HG03520 (cell line): ENCODE data around the gene ITGA4.

Experiments
- ATAC-seq: cut with Tn5 transposase; IDR thresholded peaks from one replicate; pipeline ENCODE4 v1.9.1; 2021; ENCODE audit warnings: mild to moderate bottlenecking, moderate library complexity; ENCODE audit not compliant: unreplicated experiment

The ITGA4 gene

DNA sequence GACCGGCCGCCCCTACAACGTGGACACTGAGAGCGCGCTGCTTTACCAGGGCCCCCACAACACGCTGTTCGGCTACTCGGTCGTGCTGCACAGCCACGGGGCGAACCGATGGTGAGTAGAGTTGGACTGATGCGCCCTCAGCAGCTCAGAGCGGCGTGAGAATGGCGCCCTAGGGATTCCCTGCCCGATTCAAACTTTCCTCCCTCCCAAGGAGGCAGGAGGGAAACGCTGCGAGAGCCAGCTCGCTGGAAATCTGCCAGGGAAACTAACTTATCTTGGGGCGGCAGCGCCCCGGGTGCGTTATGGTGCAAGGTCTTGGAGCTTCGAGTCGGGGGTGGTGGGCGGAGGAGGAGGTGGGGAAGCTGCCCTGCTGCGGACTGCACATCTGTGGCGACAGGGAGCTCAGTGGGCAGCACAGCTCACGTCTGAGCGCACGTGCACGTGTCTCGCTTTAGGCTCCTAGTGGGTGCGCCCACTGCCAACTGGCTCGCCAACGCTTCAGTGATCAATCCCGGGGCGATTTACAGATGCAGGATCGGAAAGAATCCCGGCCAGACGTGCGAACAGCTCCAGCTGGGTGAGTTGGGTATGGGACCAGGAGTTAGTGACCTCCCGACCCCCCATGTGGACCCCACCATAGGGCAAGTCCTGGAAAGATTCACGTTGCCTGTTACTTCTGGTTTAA, 697 bp downstream of the ITGA4 start:
- peak; percentile 21 for ATAC-seq

DNA sequence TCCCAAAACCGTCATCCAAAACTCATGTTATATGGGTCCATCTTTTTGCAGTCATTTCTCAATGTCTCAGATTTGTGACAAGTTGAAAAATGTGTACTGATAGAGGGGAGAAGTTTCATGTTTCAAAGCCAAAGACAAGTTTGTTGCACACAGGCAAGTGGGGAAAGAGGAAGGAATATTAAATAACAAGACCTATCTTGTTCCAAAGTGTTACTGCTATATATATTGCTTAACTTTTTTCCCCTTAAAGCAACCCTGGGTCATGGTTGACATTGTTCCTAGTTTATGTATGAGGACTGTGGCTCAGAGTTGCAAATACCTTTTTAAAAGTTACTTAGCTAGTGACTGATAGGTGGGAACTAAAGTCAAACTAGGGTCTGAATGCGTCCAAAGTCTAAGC, 1.7 kb downstream of the ITGA4 start:
- ATAC-seq: no peak

DNA sequence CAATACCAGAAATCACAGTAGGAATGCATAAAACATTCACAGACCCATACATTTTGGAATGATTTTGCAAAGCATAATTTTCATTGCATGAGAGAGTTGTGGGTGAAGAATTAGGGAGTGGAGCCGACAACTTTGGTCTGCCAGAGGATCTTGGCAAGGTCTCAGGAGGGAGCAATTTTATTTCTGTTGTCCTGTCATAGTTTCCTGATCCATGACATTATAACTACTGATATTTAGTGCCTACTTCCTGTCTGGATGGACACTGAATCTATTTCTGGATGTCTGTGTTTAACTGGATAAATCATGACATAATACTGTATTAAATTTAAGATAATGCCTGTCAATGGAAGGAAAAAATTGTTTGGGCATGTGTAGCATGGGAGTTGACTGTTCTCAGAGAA, 2.4 kb downstream of the ITGA4 start:
- ATAC-seq: no peak

DNA sequence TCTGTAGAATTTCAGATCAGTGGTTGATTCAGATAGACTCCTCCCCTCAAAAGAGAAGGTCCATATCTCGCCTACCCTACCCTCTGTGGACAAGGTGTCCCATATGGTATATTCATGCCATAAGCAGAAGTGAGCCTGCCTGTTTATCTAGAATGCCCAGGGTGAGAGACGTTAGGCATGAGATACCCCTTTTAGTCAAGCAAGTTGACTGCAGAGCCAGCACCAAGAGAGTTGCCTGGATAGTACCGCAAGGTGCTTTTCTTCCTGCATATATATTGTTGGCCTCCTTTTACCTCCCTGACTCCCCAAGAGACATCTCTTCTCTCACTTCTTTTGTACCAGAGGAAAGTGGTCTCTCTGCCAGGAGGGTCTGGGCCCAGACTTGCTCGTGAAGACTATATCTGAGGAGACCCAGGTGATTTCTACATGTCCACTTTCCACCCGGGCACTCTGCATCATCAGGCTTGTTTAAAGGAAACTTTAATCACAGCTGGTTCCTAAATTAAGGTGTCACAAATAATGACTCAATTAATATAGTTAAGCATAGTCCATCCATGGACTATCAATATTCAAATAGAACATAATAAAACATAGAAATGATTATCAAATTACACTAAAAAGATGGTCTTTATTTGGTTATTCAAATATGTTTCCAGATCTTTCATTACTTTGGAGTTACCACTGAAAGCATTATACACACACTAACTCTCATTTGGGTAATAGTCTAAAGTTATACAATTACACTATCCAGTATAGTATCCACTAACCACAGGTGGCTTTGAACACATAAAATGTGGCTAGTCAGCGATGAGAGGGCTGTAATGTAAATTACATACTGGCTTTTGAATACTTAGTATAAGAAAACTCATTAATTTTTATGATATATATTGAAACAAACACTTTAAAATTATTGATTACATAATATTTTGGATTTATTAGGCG, 4.1 kb downstream of the ITGA4 start:
- ATAC-seq: no peak

DNA sequence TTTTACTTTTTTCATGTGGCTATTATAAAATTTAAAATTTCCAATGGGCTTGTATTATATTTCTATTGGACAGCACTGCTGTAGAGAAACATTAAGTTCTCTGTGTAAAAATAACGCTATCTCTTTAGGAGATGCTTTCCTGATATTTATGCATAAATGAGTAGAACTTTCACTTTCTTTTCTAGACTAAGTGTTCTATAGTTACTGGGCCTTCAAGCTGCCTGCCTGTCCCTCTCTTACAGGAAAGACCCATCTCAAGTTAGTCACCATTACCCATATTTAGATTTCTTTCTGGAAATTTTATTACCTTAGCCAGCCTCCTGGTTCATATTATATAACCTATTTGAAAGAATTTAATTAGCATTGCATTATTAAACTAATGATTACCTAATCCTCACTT, 4.8 kb downstream of the ITGA4 start:
- ATAC-seq: no peak

DNA sequence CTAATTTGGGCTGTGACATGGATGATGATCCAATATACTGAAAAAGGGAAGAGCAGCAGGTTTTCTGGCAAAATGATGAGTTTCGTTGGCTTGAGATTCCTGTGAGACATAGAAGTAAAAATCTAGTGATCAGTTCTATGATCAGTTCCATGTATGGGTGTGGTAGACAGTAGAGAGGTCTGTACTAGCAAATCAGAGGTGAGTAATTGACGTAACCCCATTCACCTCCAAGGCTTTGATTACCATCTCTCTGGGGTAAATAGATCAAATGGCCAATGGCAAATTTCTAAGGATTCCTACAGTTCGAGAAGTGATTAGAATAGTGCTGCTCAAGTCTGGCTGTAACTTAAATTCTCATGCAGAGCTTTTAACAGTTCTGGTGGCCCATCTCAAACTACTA, 6.4 kb downstream of the ITGA4 start:
- ATAC-seq: no peak

DNA sequence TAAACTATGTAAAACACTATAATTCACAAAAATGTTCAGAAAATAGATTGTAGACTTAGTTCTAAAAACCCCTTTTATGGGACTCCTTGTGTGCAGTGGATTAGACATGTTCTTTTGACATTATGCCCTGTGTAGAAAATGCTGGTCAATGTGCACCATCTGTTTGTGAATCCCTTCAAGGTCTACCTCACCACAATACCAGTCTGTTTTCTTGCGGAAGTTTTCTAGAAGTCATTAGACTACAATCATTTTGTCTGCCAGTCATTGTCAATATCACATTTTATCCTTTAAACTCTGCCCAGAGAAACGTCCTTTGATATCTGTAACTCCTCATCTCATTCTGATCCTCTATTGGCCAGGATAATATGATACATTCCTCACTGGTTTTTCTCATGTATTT, 7.8 kb downstream of the ITGA4 start:
- no peak for ATAC-seq

DNA sequence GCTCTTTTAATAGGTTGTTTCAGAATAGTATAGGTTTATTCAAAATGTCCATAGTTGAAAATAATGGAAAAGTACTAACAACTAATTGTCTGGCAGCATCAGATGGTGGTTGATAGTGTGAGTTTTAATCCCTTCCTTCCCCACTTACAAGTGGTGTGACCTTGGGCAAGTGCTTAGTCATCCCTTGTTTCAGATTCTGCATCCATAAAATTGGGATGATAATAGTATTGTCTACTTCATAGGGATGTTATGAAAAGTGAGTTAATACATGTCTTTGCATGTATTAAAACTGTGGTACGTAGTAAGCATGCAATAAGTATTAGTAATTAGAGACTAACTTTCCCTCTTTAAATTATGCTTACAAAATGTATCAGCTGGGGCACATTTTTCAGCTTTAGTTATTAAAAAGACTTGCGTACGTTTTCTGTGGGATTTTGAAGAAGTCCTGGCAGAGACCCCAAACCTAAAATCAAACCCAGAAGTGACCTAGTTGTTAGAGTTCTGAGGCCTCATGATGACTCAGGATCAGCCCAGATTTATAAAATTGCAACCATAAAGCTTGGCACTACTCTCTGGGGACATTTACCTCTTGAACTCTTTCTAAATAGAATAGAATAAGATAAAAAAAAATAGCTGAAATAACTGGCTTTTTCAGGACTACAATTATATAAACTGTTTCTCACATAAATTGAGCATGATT, 8.6 kb downstream of the ITGA4 start:
- no peak for ATAC-seq

DNA sequence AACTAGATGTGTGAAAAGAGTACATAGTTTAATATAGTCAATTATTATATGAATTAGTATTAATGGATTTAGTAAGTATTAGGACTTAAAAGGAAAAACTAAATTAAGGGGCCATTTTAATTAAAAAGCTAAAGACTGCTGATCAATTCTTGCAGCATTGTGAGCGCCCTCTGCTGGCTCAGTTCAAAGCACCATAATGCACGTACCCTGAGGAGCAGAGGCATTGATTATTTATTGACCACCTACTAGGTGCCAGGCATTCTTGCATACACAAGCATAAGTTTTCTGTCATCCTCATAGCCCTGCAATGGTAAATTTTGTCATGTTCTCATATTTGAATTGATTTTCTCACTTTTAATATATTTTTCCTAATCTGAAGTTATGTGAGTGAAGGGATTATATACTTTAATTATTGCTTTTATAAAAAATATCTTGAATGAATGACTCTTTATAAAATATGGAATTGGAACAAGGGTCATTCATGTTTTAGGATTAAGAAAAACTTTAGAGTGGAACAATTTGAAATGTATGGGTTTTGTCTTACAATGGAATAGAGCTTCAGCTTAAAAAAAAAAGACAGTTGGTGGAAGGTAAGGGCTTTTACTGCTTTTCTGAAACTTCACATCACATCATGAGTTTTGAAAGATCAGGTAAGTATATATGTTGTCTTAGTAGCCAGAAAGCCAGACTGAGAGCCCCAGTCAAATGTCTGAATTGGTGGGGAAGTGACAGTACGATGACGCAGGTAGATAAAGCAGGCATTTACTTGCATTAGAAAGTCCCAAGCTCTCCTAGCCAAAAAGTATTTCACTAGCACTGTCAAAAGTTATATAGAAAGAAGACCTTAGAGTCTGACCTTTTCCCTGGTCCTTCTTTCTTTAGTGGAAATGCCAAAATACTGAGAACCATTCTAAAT, 9.7 kb downstream of the ITGA4 start:
- no peak for ATAC-seq

DNA sequence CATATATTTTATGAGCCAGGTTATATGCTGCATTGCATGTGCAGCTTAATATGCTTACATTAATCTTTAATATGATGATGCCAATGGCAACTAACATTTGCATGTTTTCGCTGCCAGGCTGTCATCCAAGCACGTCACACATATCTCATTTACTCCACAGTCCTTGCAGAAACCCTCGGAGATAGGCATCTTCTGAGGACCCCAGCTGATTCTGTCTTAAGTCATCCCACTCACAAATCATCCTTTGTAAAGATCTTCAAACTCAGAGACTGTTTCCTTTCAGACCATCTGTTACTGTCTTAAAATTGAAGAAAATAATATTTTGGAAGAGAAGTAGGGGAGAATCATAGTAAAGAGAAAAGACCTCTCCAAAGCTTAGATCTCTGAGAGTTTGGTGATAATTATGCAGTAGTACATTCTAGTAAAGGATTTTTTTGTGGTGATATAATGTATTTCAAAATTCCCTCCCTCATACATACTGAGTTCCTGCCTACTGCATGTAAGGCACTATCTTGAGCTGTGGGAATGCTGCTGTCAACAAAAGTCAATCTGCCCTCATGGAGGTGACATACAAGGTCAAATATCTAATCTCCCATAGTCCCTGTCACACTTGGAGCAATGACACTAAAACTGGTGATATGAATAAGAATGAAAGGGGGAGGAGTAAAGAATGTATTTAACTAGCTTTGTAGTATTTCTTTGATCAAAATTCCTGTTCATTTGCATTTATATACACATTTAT, 11.0 kb downstream of the ITGA4 start:
- ATAC-seq: no peak

DNA sequence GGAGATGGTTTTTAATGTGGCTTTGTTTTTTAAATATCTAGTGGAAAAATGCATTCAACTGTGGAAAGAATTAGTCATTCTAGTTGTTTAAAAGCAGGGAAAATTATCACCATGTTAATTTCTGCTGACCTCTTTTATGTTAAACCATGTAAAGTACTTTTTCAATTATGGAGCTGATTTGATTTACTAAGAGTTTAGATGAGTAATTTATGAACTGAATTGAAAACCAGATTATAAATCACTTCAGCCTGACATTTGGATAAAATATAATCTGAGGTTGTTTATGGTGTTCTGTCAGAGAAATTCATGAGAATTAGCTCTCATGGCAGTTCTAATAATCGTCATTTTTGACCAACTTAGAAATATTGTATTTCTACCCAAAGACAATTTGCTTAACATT, 11.6 kb downstream of the ITGA4 start:
- no peak for ATAC-seq

DNA sequence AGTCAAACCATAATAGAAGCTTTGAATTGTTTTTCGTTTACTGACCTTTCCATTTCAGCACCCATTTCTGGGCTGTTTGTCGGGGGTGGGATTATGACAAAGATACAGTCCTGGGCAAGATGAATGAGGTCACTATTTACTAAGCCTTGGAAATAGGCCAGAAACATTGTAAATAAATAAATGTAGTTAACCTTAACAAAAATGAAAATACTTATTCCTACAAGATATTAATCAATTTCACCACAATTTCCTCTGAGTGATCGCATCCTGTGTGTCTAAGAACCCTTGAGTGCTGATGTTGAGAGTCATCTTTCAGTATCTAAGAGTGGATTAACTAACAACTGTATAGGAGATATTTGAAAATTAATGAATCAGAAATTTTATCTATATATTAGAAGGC, 14.0 kb downstream of the ITGA4 start:
- ATAC-seq: no peak

DNA sequence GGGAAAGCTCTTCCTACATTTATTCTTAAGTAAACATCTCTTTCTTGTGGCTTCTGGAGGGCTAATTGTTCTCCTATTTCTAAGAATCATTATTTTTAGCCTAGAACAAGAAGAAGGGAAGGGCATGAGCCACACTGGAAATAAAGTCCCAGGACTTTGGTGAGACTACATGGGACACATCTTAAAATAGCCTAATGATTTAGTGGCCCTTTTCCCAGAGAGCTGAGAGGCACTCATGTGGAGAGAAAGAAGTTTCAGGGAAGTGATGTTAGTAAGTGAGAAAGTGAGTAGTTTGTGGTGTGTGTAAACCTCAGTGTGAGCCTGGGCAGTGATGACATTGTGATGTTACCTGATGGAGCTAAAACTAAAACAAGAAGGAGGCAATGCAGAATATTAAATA, 14.6 kb downstream of the ITGA4 start:
- no peak for ATAC-seq

DNA sequence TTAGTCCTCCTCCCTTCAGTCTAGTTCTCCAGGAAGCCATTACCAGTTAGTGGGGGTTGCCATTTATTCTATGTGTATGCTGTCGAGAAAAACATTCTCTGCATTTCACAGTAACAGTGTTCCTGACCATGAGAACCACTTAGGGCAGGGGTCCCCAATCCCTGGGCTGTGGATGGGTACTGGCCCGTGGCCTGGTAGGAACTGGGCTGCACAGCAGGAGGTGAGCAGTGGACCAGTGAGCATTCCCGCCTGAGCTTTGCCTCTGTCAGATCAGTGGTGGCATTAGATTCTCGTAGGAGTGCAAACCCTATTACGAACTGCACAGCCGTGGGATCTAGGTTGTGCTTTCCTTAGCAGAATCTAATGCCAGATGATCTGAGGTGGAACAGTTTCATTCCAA, 15.8 kb downstream of the ITGA4 start:
- ATAC-seq: no peak

DNA sequence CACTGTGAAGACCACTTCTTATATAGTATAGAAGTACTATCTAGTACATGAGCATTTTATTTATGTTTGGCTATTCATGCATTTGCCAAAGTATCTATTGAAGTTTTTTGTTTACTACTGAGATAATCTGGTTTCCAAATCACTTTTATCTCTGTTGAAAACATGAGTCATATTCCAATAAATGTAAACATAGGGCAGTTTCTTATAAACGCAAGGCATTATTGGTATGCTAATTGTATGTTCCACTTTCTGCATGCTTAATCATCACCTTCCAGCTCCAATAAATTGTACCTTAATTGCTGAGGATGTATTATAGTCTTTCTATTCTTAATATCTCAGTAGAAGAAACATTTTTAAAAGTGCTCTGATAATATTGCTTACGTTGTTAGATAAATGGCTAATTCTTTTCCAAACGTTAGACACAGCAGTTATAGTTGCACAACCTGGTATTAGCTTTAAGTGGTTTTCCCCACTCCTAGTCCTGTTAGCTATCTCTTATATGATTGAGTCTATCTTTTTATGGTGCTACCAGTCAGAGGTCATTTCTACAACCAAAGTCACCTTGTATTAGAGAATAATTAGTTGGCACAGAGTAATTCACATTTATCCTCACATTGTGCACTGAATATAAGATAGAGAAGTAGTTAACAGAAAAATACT, 17.2 kb downstream of the ITGA4 start:
- no peak for ATAC-seq

DNA sequence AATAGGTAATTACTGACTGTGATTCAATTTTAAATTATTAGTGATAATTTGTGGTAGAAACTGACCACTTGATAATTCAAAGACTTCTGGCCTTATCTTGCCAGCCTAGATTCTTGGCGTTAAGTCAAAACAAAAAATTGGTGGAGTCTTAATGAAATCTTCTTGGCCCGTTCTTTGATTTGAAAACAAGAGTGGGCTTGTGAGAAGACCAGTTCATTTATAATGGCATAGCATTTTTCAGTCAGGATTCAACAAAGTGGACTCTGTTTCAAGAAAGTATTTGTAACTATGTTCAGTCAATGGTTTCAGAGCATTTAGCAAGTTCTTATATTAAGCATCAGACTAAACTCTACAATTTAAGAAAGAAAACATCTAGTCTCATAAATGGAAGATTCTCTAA, 26.0 kb downstream of the ITGA4 start:
- no peak for ATAC-seq

DNA sequence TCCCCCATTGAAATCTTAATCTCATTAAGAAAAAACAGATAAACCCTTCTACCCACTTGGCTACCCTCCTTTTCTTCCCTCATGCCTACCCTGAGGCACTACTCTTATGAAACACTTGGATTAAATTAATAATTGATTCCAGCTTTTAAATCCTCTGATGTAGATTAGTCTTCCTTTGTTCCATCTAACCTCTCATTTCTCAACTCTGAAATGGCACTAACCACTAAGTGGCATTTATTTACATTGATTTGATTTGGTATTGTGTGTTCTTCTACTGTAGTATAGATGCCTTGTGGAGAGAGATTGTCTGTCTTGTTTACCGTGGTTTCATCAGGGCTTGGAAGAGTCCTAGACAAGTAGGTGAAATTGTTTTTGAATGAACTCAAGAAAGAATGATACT, 26.7 kb downstream of the ITGA4 start:
- no peak for ATAC-seq

DNA sequence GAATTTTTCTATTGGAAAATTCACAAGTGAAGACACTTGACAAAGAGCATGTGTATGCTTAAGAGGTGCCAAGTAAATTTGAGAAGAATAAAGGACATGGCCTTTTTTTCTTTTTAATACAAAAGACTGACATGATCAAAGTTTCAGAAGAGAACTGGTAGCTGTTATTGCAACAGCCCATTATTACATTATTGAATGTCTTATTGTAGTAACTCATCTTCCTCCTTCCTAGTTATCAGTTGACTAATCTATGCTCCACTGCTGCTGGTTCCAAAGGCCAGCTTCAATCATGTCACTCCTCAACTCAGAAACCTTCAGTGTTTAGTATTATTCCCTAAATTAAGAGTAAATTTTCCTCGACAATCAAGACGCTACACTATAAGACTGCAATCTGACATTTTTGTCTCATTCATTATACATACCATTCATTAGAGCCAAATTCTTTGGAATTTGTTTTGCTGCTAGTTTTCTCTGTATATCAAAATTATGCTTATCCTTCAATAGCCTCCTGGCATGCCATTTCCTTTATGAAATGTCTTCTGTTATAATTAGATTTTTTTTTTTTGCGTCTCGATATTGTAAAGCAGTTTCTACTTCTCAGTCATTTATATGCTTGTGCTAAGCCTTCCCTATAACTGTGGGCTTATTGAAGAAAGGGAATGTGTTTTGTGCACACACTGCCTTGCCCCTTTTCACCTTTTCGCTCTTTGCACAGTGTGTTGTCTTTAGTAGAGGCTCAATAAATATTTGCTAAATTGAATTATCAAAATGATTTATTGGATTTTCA, 27.9 kb downstream of the ITGA4 start:
- no peak for ATAC-seq

DNA sequence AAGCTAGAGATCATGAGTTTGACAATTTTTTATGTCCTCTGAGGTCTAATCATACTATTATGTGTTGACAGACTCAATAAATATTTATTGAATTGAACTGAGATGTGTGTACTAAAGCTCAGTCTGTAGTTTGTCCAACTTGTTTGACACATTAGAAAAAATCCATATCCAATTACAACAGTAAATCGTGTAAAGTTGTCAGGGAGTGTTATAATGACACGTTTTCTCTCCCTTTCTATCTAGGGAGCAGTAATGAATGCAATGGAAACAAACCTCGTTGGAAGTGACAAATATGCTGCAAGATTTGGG, 28.4 kb downstream of the ITGA4 start:
- no peak for ATAC-seq
